Measurements from ENCODE around the gene CD37.
"Not testable (repeated sequence)": the region's sequence is repeated elsewhere in the genome, so short reads cannot be mapped to it uniquely, and the experiment has no call there.

Gene CD37

GRCh38 chr19:49347191-49347590, 12.0 kb downstream of the CD37 start:
- DNase-seq (ENCODE audit: low read depth, low spot score) = no peak

GRCh38 chr19:49347835-49348234, 12.6 kb downstream of the CD37 start:
- DNase-seq (ENCODE audit: low read depth, low spot score) = no peak

DNA sequence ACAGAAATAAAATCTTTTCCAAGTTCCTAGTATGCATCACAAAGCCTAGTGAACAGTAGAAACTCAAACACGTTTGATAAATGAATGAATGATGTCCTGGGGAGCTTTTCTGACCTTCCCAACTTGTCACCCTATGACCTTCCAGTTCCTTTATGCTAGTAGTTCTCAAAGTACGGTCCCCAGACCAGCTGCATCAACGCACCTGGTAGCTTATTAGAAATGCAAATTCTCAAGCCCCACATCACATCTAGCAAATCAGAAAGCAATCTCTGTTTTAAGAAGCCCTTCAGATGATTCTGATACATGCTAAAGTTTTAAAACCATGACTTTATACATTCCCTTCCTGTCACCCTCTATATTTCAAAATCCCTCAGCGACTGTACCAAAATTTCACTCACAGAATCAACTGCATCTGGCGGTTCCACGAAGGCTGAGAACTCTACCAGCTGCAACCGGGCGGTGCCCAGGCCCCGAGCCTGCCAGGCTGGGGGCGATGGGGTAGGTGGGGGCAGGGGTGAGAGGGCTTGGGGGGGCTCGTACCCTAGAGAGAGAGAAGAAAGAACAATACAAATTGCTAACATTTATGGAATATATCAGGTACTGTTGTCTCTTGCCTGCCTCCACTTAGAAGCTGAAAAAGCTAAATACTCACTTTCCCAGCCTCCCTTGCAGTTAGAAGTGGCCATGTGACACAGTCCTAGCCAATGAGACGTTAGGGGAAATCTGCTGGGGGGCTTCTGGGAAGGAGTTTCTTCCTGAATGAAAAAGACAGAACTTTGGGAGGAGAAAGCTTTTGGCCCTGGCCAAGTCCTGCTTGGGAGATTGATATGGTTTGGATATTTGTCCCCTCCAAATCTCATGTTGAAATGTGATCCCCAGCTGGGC, 13.3 kb downstream of the CD37 start:
- DNase-seq (ENCODE audit: low read depth, low spot score) = no peak

- DNase-seq (ENCODE audit: low read depth, low spot score) = no peak
These were observed 14.4 kb downstream of the CD37 start for GRCh38 chr19:49349567-49349966.

DNA sequence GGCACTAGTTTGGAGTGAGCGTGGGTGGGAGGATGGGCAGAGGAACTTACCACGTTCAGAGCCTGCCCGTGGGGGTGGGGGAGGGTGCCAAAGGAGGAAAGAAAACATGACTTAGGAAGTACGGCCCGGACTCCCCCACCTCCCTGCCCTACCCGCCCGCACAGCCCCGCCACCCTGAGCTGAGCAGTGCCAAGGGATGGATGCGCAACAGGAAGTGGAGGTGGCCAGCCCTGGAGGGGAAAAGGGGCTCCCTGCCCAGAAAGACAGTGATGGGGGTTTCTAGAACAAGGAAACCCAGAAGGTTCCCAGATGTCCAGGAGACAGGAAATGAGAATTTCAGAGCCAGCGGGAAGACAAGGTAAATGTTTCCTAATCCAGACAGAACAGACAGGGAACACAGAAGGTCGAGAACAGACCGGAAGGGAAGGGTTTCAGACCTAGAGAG, 20.7 kb downstream of the CD37 start:
- no peak for DNase-seq (ENCODE audit: low read depth, low spot score)

GRCh38 chr19:49356382-49356781, 21.2 kb downstream of the CD37 start:
- no peak for DNase-seq (ENCODE audit: low read depth, low spot score)

DNA sequence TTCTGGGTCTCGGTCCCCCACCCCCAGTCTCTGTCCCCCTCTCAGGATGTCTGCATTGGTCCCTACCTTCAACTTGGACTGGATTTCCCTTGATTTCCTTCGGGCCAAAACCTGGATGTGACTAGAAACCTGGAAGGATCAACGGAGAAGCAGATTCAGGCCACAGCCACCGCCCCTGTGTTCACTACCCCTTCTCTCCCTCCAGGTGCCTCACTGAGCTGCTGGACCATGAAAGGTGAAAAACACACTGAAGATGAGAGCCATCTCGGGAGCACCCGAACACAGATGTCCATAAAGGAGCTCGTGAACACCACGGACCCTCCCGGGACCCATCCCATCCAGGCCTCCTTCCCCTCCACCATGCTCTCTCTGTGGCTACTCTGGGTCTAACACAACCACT, 22.0 kb downstream of the CD37 start:
- DNase-seq (ENCODE audit: low read depth, low spot score) = no peak

GRCh38 chr19:49359851-49360820, 24.9 kb downstream of the CD37 start:
- DNase-seq (ENCODE audit: low read depth, low spot score) = no peak

DNA sequence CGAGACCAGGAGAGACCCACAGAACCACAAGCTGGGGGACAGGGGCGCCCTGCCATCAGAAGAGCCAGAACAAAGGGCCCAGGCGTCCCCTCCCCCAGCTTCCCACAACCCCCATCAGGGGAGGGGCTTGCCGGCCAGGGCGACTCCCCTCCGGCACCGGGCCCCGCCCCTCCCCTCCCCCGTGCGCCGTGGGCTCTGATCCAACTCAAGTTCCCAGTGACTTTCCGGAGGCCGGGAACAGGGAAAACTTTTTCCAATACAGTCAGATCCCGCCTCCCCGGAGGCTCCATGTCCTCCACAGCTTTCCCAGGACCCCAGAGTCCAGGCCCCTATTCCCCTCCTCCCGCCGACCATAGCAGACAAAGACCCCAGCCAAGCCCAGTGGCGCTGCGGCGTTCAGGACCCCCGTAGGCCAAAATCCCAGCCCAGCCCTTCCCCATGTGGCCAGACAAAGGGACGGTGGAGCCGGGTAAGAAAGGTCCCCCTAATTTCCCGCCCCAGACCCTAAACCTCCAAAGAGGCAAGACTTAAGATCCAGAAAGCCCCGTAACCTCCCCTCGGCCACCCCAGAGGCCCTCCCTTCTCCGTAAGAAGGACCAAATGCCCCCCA, 26.3 kb downstream of the CD37 start:
- no peak for DNase-seq (ENCODE audit: low read depth, low spot score)

DNA sequence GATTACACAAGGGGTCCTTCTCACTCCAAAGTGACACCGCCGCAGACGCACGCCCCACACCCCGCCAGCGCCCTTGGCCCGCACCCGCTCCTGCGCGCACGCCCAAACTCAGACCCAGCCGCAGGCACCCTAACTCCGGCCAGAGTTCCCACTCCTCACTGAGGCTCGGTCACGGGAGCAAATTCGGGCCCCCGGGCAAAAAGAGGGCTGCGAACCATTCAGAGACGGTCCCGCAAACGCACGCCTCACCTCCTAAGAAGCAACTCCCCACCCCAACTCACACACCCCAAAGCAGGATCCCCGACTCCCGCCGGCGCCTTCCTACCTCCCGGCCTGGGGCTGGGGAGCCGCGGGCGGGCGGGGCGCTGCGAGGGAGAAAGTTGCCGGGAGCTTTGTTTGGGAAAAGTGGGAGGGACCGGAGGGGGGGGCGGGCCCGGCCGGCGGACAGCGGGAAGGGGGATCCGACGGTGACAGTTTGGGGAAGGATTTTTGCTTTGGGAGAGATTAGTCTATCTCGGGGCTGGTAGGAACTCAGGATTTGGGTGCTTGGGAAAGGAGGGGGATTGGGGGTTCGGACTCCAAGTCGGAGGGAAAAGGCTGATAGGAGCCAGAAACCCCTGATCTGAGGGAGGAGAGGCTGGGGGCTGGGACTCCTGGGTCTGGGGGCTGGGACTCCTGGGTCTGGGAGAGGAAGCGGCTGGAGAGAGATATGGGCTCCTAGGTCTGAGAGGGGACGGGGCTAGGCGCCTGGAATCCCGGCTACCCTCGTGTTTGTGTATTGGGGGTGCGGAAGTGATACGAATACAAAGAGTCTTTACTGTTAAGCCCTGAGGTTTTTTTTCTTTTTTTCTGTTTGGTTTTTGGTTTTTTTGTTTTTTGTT, 27.1 kb downstream of the CD37 start, which contains the start of gene TEAD2:
Gene TEAD2 (minus strand): TSS at position 369 of the 881 bp plus-strand sequence. CDS start 2,341 bp downstream, outside the sequence.
- DNase-seq (ENCODE audit: low read depth, low spot score) = no peak

DNA sequence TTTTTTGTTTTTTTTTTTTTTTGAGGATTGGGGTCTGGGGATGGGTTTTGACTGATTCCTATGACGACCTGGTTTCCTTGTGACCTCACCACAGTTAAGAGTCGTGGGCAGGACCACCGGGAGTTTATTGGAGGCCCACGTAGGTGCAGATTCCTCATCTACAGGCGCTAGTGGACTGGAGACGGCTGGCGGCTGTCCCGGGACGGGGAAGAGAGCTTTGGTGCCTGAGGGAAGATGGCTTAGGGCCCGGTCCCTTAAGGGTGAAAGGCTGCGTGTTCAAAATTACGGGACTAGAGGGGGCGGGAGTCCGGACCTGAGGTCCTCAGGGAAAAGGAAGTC, 27.7 kb downstream of the CD37 start:
- no peak for DNase-seq (ENCODE audit: low read depth, low spot score)

- DNase-seq (ENCODE audit: low read depth, low spot score) = peak; percentile 26
These were observed 28.3 kb downstream of the CD37 start, which contains the start of gene DKKL1 for GRCh38 chr19:49363268-49364082. Gene DKKL1 (plus strand): TSS chr19:49363877. CDS start chr19:49363999, 122 bp downstream.

GRCh38 chr19:49364083-49364737, 29.0 kb downstream of the CD37 start:
- DNase-seq (ENCODE audit: low read depth, low spot score) = no peak

GRCh38 chr19:49366110-49366509, 30.9 kb downstream of the CD37 start:
- no peak for DNase-seq (ENCODE audit: low read depth, low spot score)

- no peak for DNase-seq (ENCODE audit: low read depth, low spot score)
These were observed 33.6 kb downstream of the CD37 start for GRCh38 chr19:49368711-49369358.

- no peak for DNase-seq (ENCODE audit: low read depth, low spot score)
These were observed 36.0 kb downstream of the CD37 start for GRCh38 chr19:49371184-49371583.

DNA sequence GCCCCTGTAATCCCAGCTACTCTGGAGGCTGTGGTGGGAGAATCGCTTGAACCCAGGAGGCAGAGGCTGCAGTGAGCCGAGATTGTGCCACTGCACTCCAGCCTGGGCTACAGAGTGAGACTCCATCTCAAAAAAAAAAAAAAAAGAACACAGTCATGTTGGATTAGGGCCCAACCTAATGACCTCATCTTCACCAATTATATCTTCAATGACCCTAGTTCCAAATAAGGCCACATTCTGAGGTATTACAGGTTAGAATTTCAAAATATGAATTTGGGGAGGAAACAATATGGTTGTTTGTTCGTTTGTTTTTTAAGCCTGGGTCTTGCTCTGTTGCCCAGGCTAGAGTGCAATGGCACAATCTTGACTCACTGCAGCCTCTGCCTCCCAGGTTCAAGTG, 38.0 kb downstream of the CD37 start:
- not testable (repeated sequence) for DNase-seq (ENCODE audit: low read depth, low spot score)

DNA sequence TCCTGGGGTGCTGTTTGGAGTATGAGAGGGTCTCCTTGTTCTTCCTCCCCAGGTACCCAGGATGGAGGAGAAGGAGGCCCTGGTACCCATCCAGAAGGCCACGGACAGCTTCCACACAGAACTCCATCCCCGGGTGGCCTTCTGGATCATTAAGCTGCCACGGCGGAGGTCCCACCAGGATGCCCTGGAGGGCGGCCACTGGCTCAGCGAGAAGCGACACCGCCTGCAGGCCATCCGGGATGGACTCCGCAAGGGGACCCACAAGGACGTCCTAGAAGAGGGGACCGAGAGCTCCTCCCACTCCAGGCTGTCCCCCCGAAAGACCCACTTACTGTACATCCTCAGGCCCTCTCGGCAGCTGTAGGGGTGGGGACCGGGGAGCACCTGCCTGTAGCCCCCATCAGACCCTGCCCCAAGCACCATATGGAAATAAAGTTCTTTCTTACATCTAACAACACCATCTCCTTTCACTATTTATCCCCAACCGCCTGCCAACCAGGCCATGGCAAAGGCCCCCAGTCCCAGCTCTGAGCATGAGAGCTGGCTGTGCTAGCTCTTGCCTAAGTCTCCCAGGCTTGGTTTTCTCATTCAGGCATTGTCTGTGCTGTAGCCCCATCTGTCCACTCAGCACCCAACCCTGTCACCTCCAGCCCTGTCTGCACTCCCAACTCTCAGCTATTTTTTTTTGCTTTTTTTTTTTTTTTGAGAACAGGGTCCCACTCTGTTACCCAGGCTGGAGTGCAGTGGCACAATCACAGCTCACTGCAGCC, 39.6 kb downstream of the CD37 start:
- no peak for DNase-seq (ENCODE audit: low read depth, low spot score)
